Measurements from ENCODE around the gene ZNF777. TPM values are rescaled to one million over a fixed set of nuclear protein-coding genes. Genes with fewer than 3 reads are reported as not detected.

The ZNF777 gene
- total RNA-seq, 1 experiment from 2014 or later = 12.0 TPM

GRCh38 chr7:149404396-149404795 lies 56.5 kb downstream of the ZNF777 start (continued):
- TF ChIP-seq MLX (CRISPR knock-in tag; IDR thresholded peaks at IDR 0.05) = no peak
- no peak for TF ChIP-seq GABPB1 (CRISPR knock-in tag; IDR thresholded peaks at IDR 0.05)
- TF ChIP-seq E2F4 (CRISPR knock-in tag; IDR thresholded peaks at IDR 0.05; ENCODE audit: borderline replicate concordance, low read depth) = no peak
- TF ChIP-seq JUN (CRISPR knock-in tag; IDR thresholded peaks at IDR 0.05) = no peak
- TF ChIP-seq CREB1 (CRISPR knock-in tag; IDR thresholded peaks at IDR 0.05) = no peak
- TF ChIP-seq IRF1 (CRISPR knock-in tag; IDR thresholded peaks at IDR 0.05) = no peak
- TF ChIP-seq SP1 (CRISPR knock-in tag; conservative IDR thresholded peaks at IDR 0.05) = no peak
- TF ChIP-seq TEAD1 (CRISPR knock-in tag; IDR thresholded peaks at IDR 0.05) = no peak
- TF ChIP-seq ZNF232 (CRISPR knock-in tag; IDR thresholded peaks at IDR 0.05) = no peak
- TF ChIP-seq FOXJ3 (CRISPR knock-in tag; IDR thresholded peaks at IDR 0.05; ENCODE audit: borderline replicate concordance) = no peak
- TF ChIP-seq OVOL2 (CRISPR knock-in tag; IDR thresholded peaks at IDR 0.05; ENCODE audit: borderline replicate concordance) = no peak

GRCh38 chr7:149398195-149398820 lies 62.6 kb downstream of the ZNF777 start:
- CTCF ChIA-PET = interaction anchor here (0.6 to 1.5 kb wide), 6 partner anchors 8 to 113 kb away, joined by 3 to 8 read pairs (median 4); no protein-coding TSS in a partner anchor
- POLR2A ChIA-PET = interaction anchor here (1.1 kb wide), 1 partner anchor 113 kb away, joined by 3 read pairs; no protein-coding TSS in a partner anchor
- H3K4me3 Mint-ChIP-seq = no peak overlapping the region

More at GRCh38 chr7:149398195-149398820, 62.6 kb downstream of the ZNF777 start:
- ATAC-seq = peak; percentile 54
- H3K27ac Mint-ChIP-seq = no peak overlapping the region
- TF ChIP-seq MYBL2 (CRISPR knock-in tag; IDR thresholded peaks at IDR 0.05) (no peak), ERG (CRISPR knock-in tag; IDR thresholded peaks at IDR 0.05) (no peak), ZNF263 (CRISPR knock-in tag; IDR thresholded peaks at IDR 0.05; ENCODE audit: low read depth) (no peak), ZNF232 (CRISPR knock-in tag; IDR thresholded peaks at IDR 0.05) (no peak), FOXP1 (CRISPR knock-in tag; IDR thresholded peaks at IDR 0.05; ENCODE audit: borderline replicate concordance) (no peak), EMX1 (CRISPR knock-in tag; IDR thresholded peaks at IDR 0.05) (no peak), PRDM15 (CRISPR knock-in tag; IDR thresholded peaks at IDR 0.05) (no peak), ZMAT4 (CRISPR knock-in tag; IDR thresholded peaks at IDR 0.05) (no peak), FOXK1 (CRISPR knock-in tag; IDR thresholded peaks at IDR 0.05) (no peak), ATF3 (CRISPR knock-in tag; conservative IDR thresholded peaks at IDR 0.05) (no peak), ELF4 (CRISPR knock-in tag; IDR thresholded peaks at IDR 0.05; ENCODE audit: low read depth) (no peak)
- H3K4me1 Mint-ChIP-seq = peaks cover 16% of the 10 kb centered on the region
- no peaks in the 10 kb centered on the region; the same call in 1 of the 2 replicates for H3K36me3 Mint-ChIP-seq
- H3K9me3 Mint-ChIP-seq = peaks cover 14% of the 10 kb centered on the region
- no peaks in the 10 kb centered on the region; the same call in 1 of the 2 replicates for H3K27me3 Mint-ChIP-seq (ENCODE audit: low read depth)
- no peak for DNase-seq (ENCODE audit: low spot score)

All from WTC11 (cell line).